SIG-M5 (cell line): ENCODE data around the gene EYA3.

ENCODE experiments used
- DNase-seq: peaks from one replicate; lab custom pipeline; 2025; lab: John Stamatoyannopoulos, UW

The EYA3 gene, protein sequence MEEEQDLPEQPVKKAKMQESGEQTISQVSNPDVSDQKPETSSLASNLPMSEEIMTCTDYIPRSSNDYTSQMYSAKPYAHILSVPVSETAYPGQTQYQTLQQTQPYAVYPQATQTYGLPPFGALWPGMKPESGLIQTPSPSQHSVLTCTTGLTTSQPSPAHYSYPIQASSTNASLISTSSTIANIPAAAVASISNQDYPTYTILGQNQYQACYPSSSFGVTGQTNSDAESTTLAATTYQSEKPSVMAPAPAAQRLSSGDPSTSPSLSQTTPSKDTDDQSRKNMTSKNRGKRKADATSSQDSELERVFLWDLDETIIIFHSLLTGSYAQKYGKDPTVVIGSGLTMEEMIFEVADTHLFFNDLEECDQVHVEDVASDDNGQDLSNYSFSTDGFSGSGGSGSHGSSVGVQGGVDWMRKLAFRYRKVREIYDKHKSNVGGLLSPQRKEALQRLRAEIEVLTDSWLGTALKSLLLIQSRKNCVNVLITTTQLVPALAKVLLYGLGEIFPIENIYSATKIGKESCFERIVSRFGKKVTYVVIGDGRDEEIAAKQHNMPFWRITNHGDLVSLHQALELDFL

DNA sequence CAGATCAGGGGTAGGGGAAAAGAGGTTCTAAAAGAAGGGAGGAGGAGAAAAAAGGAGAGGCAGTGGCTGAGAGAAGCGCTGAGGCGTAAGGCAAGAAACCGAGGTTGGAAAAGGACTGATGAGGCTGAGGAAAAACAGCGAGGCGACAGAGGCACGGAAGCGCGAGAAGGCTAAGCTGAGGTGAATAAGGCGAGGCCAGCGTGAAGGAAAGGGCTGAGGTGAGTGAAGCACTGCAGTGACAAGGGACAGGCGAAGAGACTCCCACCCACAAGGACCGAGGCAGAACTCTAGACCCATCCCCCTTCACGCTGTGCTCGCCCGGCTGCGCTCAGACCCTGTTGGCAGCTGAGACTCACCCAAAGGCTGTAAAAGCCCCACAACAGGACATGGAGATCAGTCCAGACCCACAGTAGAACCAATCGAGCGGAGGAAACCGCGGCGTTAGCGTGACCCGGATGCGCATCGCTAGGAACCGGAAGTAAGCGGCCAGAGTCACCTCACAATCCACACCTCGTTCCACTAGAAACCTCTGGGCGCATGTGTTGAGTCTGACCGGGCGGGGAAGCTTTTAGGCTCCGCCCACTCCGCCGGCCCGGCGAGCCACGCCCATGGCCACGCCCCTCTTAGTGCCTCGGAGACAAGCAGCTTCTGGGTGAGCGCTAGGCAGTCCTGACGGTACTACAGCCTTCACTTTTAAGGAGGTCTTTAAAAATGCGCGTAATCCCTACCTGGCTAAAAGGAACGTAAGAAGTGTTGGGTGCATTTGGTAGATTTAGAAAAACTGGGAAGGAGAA is at the start of gene EYA3:
TSS of gene EYA3 (minus strand) at position 443 of the 794 bp plus-strand sequence. CDS start 30,584 bp downstream, outside the sequence.
- DNase-seq, result peak; percentile 85

DNA sequence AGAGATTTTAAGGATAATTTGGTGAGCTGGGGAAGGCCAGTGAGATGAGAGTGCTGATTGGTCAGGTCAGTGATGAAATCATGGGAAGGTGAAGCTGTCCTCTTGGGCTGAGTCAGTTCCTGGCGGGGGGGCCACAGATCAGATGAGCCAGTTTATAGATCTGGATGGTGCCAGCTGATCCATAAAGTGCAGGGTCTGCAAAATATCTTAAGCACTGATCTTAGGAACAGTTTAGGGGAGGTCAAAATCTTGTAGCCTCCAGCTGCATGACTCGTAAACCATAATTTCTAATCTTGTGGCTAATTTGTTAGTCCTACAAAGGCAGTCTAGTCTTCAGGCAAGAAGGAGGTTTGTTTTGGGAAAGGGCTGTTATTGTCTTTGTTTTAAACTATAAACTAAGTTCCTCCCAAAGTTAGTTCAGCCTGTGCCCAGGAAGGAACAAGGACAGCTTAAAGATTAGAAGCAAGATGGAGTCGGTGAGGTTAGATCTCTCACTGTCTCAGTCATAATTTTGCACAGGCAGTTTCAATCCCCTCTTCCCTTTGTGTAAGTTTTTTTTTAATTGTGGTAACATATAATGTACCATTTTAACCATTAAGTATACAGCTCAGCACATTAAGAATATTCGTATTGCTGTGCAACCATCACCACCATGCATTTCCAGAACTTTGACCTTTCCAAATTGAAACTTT is 48.7 kb upstream of the EYA3 start:
- no peak for DNase-seq

DNA sequence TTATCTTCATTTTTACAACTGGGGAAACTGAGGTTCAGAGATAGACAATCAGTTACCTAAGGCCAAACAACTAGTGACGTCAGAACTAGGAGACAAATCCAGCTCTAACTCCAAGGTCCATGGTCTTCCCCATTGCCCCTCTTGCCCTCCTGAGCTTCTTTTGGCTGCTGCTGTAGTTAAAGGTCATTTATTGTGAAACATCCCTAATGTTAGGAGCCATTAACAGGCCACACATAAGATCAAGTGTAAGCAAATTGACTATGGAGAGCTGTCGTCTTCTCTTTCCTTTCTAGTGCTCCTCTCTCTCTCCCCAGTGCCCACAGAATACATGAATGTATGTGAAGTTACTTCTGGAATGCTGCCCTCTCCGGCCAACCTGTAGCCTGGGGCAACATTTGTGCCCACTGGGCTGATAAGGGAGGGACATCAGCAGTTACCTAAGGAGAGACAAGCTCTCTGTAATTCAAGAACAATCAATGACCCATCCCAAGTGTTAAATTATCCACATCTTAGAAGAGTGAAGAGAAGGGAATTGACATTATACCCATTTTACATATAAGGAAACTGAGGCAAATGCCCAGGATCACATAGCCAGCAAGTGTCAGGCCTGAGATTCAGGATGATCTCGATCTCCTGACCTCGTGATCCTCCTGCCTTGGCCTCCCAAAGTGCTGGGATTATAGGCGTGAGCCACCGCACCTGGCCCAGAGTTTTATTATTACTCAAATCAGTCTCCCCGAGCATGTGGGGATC is 47.9 kb upstream of the EYA3 start:
- no peak for DNase-seq

GRCh38 chr1:28135371-28136168 is 47.2 kb upstream of the EYA3 start:
- DNase-seq, result peak; percentile 53

GRCh38 chr1:28134651-28135207 is 46.3 kb upstream of the EYA3 start:
- DNase-seq, result no peak

DNA sequence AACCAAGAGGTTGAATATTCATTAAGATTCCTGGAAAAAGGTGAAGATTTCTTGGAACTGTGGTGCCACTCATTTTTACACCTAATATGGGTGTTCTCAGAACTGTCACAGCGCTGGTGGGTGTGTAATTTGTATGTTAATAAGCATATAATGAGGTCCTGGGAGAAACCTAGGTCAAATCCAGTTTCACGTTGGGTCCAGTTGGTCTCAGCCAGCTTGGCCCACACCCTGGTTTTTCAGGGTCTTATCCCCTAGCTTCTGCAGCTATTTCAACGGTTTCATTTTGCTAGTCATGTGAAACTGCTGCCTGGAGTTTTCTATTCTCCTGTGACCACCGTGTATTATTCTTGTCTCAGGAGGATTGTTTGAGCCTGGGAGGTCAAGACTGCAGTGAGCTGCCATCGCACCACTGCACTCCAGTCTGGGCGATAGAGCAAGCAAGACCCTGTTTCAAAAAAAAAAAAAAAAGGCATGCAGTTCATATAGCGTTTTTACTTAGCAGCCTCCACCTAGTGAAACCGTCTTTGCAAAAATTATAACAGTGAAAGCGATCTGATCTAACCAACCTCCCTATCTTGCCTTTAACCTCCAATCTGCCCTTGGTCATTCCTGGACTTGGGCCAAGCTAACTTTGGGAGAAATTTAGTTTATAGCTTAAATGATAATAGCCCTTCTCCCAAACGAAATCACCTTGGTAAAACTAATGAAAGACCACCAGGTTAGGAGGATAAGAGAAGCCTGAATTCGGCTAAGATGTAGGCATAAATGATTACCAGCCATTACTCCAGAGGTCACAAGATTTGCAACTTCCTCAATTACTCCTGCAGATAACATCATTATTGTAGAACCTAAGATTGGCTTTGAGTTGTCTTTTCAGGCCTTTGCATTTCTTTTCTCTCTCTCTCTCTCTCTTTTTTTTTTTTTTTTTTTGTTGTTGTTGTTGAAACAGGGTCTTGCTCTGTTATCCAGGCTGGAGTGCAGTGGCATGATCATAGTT is 44.1 kb upstream of the EYA3 start:
- no peak for DNase-seq

DNA sequence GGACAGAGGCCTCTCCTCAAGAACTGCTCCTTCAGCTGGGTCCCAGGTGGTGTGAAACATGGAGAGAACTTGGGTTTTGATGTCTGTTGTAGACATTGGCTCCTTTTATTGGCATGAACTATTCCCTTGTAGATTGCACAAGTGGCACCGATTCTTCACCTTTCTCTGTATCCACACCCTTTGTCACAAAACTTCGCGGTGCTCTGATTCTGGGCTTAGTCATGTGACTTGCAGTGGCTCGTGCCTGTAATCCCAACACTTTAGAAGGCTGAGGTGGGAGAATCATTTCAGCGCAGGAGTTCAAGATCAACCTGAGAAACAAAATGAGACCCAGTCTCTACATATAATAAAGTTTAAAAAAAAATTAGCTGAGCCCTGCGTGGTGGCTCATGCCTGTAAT is 42.5 kb upstream of the EYA3 start:
- no peak for DNase-seq

- DNase-seq, result no peak
These were observed 40.7 kb upstream of the EYA3 start for GRCh38 chr1:28129150-28129549.

DNA sequence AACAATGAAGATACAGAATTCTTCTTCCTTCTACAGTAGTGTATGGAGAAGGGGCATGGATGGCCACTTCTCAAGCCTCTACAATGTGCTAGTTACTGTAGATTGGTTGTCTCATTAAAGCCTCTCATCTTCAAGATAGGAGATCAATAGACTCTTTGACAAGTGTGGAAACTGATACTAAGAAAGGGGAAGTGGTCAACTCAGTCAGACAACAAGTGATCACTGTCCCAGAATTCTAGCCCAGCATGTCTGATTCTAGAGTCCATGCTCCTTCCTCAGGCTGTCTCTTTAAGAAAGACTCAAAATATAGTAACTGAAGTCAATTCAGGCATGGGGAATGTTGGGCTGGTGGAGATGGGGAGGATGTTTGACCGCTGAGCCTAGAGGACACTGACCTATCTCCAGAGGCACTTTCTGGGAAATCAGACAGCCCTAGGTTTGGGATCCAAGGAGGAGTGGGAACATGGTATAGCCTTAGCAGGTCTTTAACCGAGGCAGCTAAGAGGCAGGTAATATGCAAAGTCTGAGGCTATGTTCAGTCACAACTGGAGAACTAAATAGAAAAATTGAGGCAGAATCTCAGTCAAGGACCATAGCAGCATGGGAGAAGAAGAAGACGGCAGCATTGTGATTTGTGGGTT is 39.3 kb upstream of the EYA3 start:
- peak; percentile 88 for DNase-seq

DNA sequence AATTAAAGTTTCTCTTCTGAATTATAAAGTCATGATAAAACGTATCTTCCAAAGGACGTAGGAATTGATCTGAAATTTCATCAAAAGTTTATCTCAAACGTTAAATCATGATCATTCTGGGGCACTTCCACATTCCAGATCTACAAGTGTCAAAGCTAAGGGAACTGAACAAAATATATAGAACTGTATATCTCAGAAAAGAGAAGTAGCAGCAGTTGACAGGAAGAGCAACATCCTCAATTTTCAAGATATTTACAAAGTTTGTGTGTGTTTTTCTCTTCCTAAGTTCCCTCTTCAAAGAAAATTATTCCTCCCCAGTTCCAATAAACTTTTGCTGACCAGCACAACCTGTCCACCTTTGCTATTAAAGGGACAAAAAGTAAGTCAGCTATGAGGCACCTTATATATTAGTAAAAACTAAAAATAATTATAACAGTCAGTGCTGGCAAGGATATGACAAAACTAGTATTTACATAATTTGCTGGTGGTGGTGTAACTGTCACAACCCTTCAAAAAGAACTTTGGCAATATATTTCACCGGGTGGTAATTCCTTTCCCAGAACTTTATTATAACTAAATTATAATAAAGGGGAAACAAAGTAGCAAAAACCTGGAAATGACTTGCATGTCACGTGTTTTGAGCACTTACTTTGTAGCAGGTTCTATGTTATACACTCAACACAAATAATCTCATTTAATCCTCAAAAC is 38.5 kb upstream of the EYA3 start:
- peak; percentile 54 for DNase-seq

DNA sequence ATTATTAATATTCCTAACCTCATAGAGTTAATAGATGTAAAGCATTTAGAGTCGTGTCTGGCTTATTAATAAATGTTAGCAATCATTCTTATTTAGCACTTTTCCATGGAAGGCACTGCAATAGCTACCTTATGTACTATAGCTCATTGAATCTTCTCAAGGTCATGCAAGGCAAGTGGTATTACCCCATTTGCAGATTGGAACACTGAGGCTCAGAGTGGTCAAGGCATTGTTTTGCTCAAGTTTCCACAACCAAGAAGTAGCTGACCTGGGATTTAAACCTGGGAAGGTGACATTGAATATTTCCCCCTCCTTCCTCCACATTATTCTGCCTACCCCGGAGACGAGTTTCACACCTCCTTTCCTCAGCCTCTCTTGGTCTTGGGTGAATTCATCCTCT is 37.8 kb upstream of the EYA3 start:
- no peak for DNase-seq

DNA sequence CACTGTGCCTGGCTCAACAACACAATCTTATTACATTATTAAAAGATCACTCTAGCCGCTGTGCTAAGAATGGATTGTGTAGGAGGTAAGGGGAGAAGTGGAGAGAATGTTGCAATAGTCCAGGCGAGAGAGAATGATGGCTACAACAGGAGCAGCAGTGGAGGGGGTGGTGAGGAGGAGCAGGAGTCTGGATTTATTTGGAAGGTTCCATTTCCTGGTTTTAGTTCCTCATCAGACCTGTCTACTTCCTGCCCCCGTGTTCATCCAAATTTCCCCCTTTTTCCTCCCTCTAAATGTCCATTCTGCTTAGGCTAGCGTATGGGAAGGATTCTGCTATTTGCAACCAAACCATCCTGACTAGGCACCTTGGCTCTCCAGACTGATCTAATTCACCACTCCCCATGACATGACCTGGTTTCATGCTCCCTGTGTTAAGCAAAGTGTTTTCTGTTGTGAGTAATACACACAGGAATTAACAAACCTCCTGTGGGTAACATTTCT is 35.1 kb upstream of the EYA3 start:
- DNase-seq, result peak; percentile 57

- DNase-seq, result no peak
These were observed 33.8 kb upstream of the EYA3 start for GRCh38 chr1:28122183-28122582.

GRCh38 chr1:28119556-28119955 is 31.1 kb upstream of the EYA3 start:
- DNase-seq, result no peak

GRCh38 chr1:28118640-28119307 is 30.4 kb upstream of the EYA3 start:
- DNase-seq, result no peak

GRCh38 chr1:28115267-28115666 is 26.9 kb upstream of the EYA3 start:
- DNase-seq, result peak; percentile 78

DNA sequence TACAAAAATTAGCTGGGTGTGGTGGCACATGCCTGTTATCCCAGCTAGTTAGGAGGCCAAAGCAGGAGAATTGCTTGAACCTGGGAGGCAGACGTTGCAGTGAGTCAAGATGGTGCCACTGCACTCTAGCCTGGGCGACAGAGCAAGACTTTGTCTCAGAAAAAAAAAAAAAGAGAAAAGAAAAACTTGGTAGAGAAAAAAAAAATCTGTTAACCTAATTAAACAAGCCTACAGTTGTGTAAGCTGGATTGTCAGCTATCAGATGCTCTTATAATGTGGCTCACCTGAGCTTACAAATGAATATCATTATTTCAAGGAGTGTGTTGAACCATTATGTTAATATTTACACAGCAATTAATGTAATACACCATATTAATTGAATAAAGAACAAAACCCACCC is 26.4 kb upstream of the EYA3 start:
- DNase-seq, result no peak
